Ascending aorta (tissue), 2 donors: Measurements from ENCODE around the gene SULT2B1. TPM values are rescaled to one million over a fixed set of nuclear protein-coding genes. Genes with fewer than 3 reads are reported as not detected.

Source experiments
- DNase-seq, 2 donors: peaks; one replicate each; pipeline ENCODE4 v3.0.0-alpha.2; 2019; ENCODE audit warnings: low spot score in 2 of 2
- H3K27ac ChIP-seq, 2 donors: fragments of 200-600 bp; sonication (generic); one replicate each; pipeline ENCODE4 v1.5.1; 2016 to 2017; ENCODE audit warnings: mild to moderate bottlenecking in 1 of 2
- H3K27me3 ChIP-seq: fragments of 200-600 bp; sonication (generic); one replicate; pipeline ENCODE4 v1.5.1; 2017
- H3K36me3 ChIP-seq, 2 donors: fragments of 200-600 bp; sonication (generic); one replicate each; pipeline ENCODE4 v1.5.1; 2016
- H3K4me1 ChIP-seq, 2 donors: fragments of 200-600 bp; sonication (generic); one replicate each; pipeline ENCODE4 v1.5.1; 2016 to 2017; ENCODE audit warnings: mild to moderate bottlenecking in 1 of 2
- H3K4me3 ChIP-seq, 2 donors: fragments of 200-600 bp; sonication (generic); one replicate each; pipeline ENCODE4 v1.5.1; 2016 to 2017; ENCODE audit warnings: mild to moderate bottlenecking in 1 of 2
- H3K9me3 ChIP-seq, 2 donors: fragments of 200-600 bp; sonication (generic); one replicate each; pipeline ENCODE4 v1.5.1; 2016
- CTCF ChIP-seq, 3 experiments: fragments of 200-600 bp in 2 of 3; fragments of 450-650 bp in 1 of 3; sonication (generic) in 2 of 3; IDR thresholded peaks; one replicate each; pipeline ENCODE4 v1.5.1; 2016 to 2019; ENCODE audit warnings: antibody characterized with exemption in 3 of 3, mild to moderate bottlenecking in 1 of 3, moderate library complexity in 1 of 3
- intact Hi-C: fragments of 100-400 bp; cut with DNase I; formaldehyde crosslinking; loops from one replicate; pipeline ENCODE4 v1.15.1; 2023
- total RNA-seq: library from RNA; depleted of rRNA; stranded (reverse); fragments of >200 nt; gene quantifications from one replicate; pipeline ENCODE4 v1.1.0, GENCODE V29; 2016

SULT2B1 gene
- total RNA-seq, 1 donor from 2014 or later, result not detected

GRCh38 chr19:48543121-48543710, 8.8 kb upstream of the SULT2B1 start:
- TF ChIP-seq CTCF (IDR thresholded peaks at IDR 0.05), result no peak
- Histone ChIP-seq H3K27me3 (no peaks in the 10 kb centered on the region), H3K4me1 (no peaks in the 10 kb centered on the region), H3K36me3 (no peaks in the 10 kb centered on the region), H3K4me3 (no peak overlapping the region), H3K9me3 (no peaks in the 10 kb centered on the region), H3K27ac (no peak overlapping the region)
- DNase-seq, result no peak
- intact Hi-C loops, result no loop called here

GRCh38 chr19:48544856-48545750, 6.9 kb upstream of the SULT2B1 start:
- intact Hi-C loops, result no loop called here
- no peak for TF ChIP-seq CTCF (IDR thresholded peaks at IDR 0.05)
- no peaks in the 10 kb centered on the region for H3K27me3 ChIP-seq

GRCh38 chr19:48547722-48548121, 4.2 kb upstream of the SULT2B1 start:
- Histone ChIP-seq H3K4me1 (no peaks in the 10 kb centered on the region), H3K36me3 (no peaks in the 10 kb centered on the region), H3K27ac (no peak overlapping the region), H3K27me3 (no peaks in the 10 kb centered on the region), H3K9me3 (no peaks in the 10 kb centered on the region), H3K4me3 (no peak overlapping the region)
- DNase-seq, result no peak
- intact Hi-C loops, result no loop called here
- no peak for TF ChIP-seq CTCF (IDR thresholded peaks at IDR 0.05)

More at GRCh38 chr19:48544856-48545750, 6.9 kb upstream of the SULT2B1 start:
- Histone ChIP-seq H3K4me3 (no peak overlapping the region), H3K4me1 (no peaks in the 10 kb centered on the region), H3K27ac (no peak overlapping the region), H3K9me3 (no peaks in the 10 kb centered on the region), H3K36me3 (no peaks in the 10 kb centered on the region)
- no peak for DNase-seq

- Histone ChIP-seq H3K36me3 (no peaks in the 10 kb centered on the region), H3K4me1 (no peaks in the 10 kb centered on the region), H3K4me3 (no peak overlapping the region), H3K27me3 (no peaks in the 10 kb centered on the region), H3K27ac (no peak overlapping the region), H3K9me3 (no peaks in the 10 kb centered on the region)
- intact Hi-C loops, result no loop called here
- no peak for TF ChIP-seq CTCF (IDR thresholded peaks at IDR 0.05)
- no peak for DNase-seq
Measured at GRCh38 chr19:48548253-48548911, 3.6 kb upstream of the SULT2B1 start.

- TF ChIP-seq CTCF (IDR thresholded peaks at IDR 0.05), result no peak
- intact Hi-C loops, result no loop called here
- H3K4me3 ChIP-seq, result no peak overlapping the region
Measured at GRCh38 chr19:48549380-48549779, 2.6 kb upstream of the SULT2B1 start.

More at GRCh38 chr19:48549380-48549779, 2.6 kb upstream of the SULT2B1 start:
- Histone ChIP-seq H3K4me1 (no peaks in the 10 kb centered on the region), H3K27me3 (no peaks in the 10 kb centered on the region), H3K36me3 (no peaks in the 10 kb centered on the region), H3K9me3 (no peaks in the 10 kb centered on the region), H3K27ac (no peak overlapping the region)
- no peak for DNase-seq
